Measurements from ENCODE around the gene GRIK2.

Gene GRIK2

GRCh38 chr6:101650402-101651100 is 257.0 kb downstream of the GRIK2 start:
- peak; percentile 11 for DNase-seq

- DNase-seq = no peak
These were observed 258.6 kb downstream of the GRIK2 start for GRCh38 chr6:101652079-101652478.

- no peak for DNase-seq
These were observed 261.6 kb downstream of the GRIK2 start for GRCh38 chr6:101655109-101655508.

GRCh38 chr6:101662111-101662897 is 268.8 kb downstream of the GRIK2 start:
- DNase-seq = no peak

GRCh38 chr6:101663100-101663499 is 269.6 kb downstream of the GRIK2 start:
- DNase-seq = peak; percentile 86

GRCh38 chr6:101666256-101666655 is 272.7 kb downstream of the GRIK2 start:
- DNase-seq = no peak

GRCh38 chr6:101668496-101669030 is 275.1 kb downstream of the GRIK2 start:
- no peak for DNase-seq

- no peak for DNase-seq
These were observed 282.7 kb downstream of the GRIK2 start for GRCh38 chr6:101676187-101676586.

- no peak for DNase-seq
These were observed 289.4 kb downstream of the GRIK2 start for GRCh38 chr6:101682937-101683336.

- no peak for DNase-seq
These were observed 290.4 kb downstream of the GRIK2 start for GRCh38 chr6:101683884-101684283.

GRCh38 chr6:101686653-101687052 is 293.1 kb downstream of the GRIK2 start:
- DNase-seq = no peak

- no peak for DNase-seq
These were observed 295.6 kb downstream of the GRIK2 start for GRCh38 chr6:101689156-101689555.

- DNase-seq = peak; percentile 36
These were observed 296.2 kb downstream of the GRIK2 start for GRCh38 chr6:101689695-101690094.

- no peak for DNase-seq
These were observed 307.1 kb downstream of the GRIK2 start for GRCh38 chr6:101700655-101701054.

GRCh38 chr6:101703311-101703710 is 309.8 kb downstream of the GRIK2 start:
- no peak for DNase-seq

GRCh38 chr6:101705866-101706265 is 312.4 kb downstream of the GRIK2 start:
- no peak for DNase-seq

GRCh38 chr6:101706576-101706975 is 313.1 kb downstream of the GRIK2 start:
- DNase-seq = no peak

GRCh38 chr6:101711518-101711917 is 318.0 kb downstream of the GRIK2 start:
- DNase-seq = no peak

GRCh38 chr6:101716387-101716786 is 322.9 kb downstream of the GRIK2 start:
- DNase-seq = no peak

- peak; percentile 3 for DNase-seq
These were observed 323.3 kb downstream of the GRIK2 start for GRCh38 chr6:101716810-101717209.

GRCh38 chr6:101719521-101719920 is 326.0 kb downstream of the GRIK2 start:
- no peak for DNase-seq

- DNase-seq = no peak
These were observed 329.0 kb downstream of the GRIK2 start for GRCh38 chr6:101722471-101722870.

GRCh38 chr6:101722991-101723579 is 329.6 kb downstream of the GRIK2 start:
- no peak for DNase-seq

- no peak for DNase-seq
These were observed 334.9 kb downstream of the GRIK2 start for GRCh38 chr6:101728388-101728787.

Data from NCI-H146 (cell line).